H1 (cell line): ENCODE results near the gene UFSP2. TPM values are rescaled to one million over a fixed set of nuclear protein-coding genes. Genes with fewer than 3 reads are reported as not detected.

ENCODE experiments used
- CTCF ChIA-PET: fragments of 300-600 bp; sonication (Branson Sonifier 250); formaldehyde crosslinking; loops from one replicate; lab custom pipeline; 2021; ENCODE audit not compliant: partially characterized antibody; lab: Charles Lee
- POLR2A ChIA-PET: fragments of 300-600 bp; sonication (Branson Sonifier 250); formaldehyde crosslinking; loops from one replicate; lab custom pipeline; 2021; ENCODE audit warnings: inconsistent platforms; ENCODE audit not compliant: partially characterized antibody; lab: Charles Lee
- DNase-seq, 2 experiments: peaks; one replicate each; pipeline versions ENCODE4 v3.0.0 to v3.0.0-alpha.2; 2010 to 2022; ENCODE audit warnings: low spot score in 2 of 2, low read depth in 1 of 2, mixed read lengths in 1 of 2
- FAIRE-seq: peaks from 2 replicates; lab custom pipeline; 2011; peaks lifted over from hg19 to GRCh38; lab: Jason Lieb, UNC
- H2AFZ ChIP-seq: 2 replicates; pipeline ENCODE4 v1.8.1; 2012; ENCODE audit warnings: low read length, inconsistent platforms
- H2AK5ac ChIP-seq: 2 replicates; pipeline ENCODE4 v1.6.1; 2013; ENCODE audit warnings: low read depth, low read length
- H2BK120ac ChIP-seq: replicated peaks from 2 replicates; pipeline ENCODE3; 2013; ENCODE audit warnings: low read depth, low read length, inconsistent platforms
- H2BK12ac ChIP-seq: 2 replicates; pipeline ENCODE4 v1.6.1; 2013; ENCODE audit warnings: low read depth, low read length
- H2BK15ac ChIP-seq: 2 replicates; pipeline ENCODE4 v1.6.1; 2013; ENCODE audit warnings: low read length
- H2BK20ac ChIP-seq: 2 replicates; pipeline ENCODE4 v1.6.1; 2013; ENCODE audit warnings: low read length
- H2BK5ac ChIP-seq: 2 replicates; pipeline ENCODE4 v1.6.1; 2013; ENCODE audit warnings: low read depth, low read length
- H3K14ac ChIP-seq: 2 replicates; pipeline ENCODE4 v1.6.1; 2013; ENCODE audit warnings: inconsistent platforms; ENCODE audit not compliant: insufficient read length
- H3K18ac ChIP-seq: 2 replicates; pipeline ENCODE4 v1.6.1; 2013; ENCODE audit warnings: low read length; ENCODE audit errors: extremely low read depth
- H3K23ac ChIP-seq: 2 replicates; pipeline ENCODE4 v1.6.1; 2013; ENCODE audit warnings: inconsistent platforms; ENCODE audit not compliant: insufficient read length
- H3K23me2 ChIP-seq: 2 replicates; pipeline ENCODE4 v1.6.1; 2013; ENCODE audit warnings: low read depth, low read length
- H3K27ac ChIP-seq: 2 replicates; pipeline ENCODE4 v1.6.1; 2011; ENCODE audit warnings: low read depth, low read length, inconsistent platforms
- H3K27me3 ChIP-seq, 4 experiments: replicated peaks in 1 of 4; 1 replicate in 1 of 4; 2 replicates in 3 of 4; pipeline versions ENCODE4 v1.6.1 to v1.8.1; 2011 to 2013; ENCODE audit warnings: low read length in 3 of 4, mild to moderate bottlenecking in 3 of 4, inconsistent platforms in 2 of 4, mixed read lengths in 2 of 4, moderate library complexity in 1 of 4; ENCODE audit not compliant: control insufficient read depth in 3 of 4, insufficient read depth in 3 of 4; ENCODE audit errors: extremely low read depth in 1 of 4
- H3K36me3 ChIP-seq, 4 experiments: 2 replicates each; pipeline versions ENCODE4 v1.6.1 to v1.8.1; 2011 to 2013; ENCODE audit warnings: mild to moderate bottlenecking in 4 of 4, low read length in 3 of 4, moderate library complexity in 2 of 4, control low read depth in 1 of 4, inconsistent platforms in 1 of 4; ENCODE audit not compliant: insufficient read depth in 4 of 4, control insufficient read depth in 2 of 4
- H3K4ac ChIP-seq: replicated peaks from 2 replicates; pipeline ENCODE3; 2013; ENCODE audit warnings: low read length, low read depth, mixed read lengths, inconsistent platforms; ENCODE audit not compliant: insufficient read length
- H3K4me1 ChIP-seq, 4 experiments: replicated peaks in 1 of 4; 1 replicate in 1 of 4; 2 replicates in 3 of 4; pipeline versions ENCODE4 v1.6.1 to v1.8.1; 2011 to 2013; ENCODE audit warnings: low read length in 3 of 4, inconsistent platforms in 2 of 4, mixed read lengths in 1 of 4; ENCODE audit not compliant: insufficient read depth in 4 of 4, control insufficient read depth in 3 of 4
- H3K4me2 ChIP-seq, 2 experiments: 2 replicates each; pipeline versions ENCODE4 v1.6.1 to v1.8.1; 2011 to 2013; ENCODE audit warnings: low read depth in 2 of 2, low read length in 2 of 2, control low read depth in 1 of 2, inconsistent platforms in 1 of 2, mild to moderate bottlenecking in 1 of 2; ENCODE audit not compliant: insufficient read depth in 1 of 2
- H3K4me3 ChIP-seq, 4 experiments: fragments of 200-600, 300-600 bp in 1 of 4; sonication (generic), shearing (Covaris generic), sonication (Bioruptor Twin) in 1 of 4; 2 replicates each; pipeline versions ENCODE4 v1.5.1 to v1.8.1; 2011 to 2016; ENCODE audit warnings: low read length in 4 of 4, low read depth in 3 of 4, control low read depth in 2 of 4, inconsistent platforms in 2 of 4, mild to moderate bottlenecking in 2 of 4, mixed read lengths in 1 of 4, moderate library complexity in 1 of 4; ENCODE audit not compliant: insufficient read depth in 2 of 4; ENCODE audit errors: extremely low read depth in 1 of 4
- H3K56ac ChIP-seq: replicated peaks from 2 replicates; pipeline ENCODE3; 2013; ENCODE audit warnings: low read depth, mild to moderate bottlenecking, mixed read lengths, low read length, inconsistent platforms; ENCODE audit not compliant: insufficient read length
- H3K79me1 ChIP-seq: 2 replicates; pipeline ENCODE4 v1.6.1; 2013; ENCODE audit warnings: low read depth, low read length, control low read depth
- H3K79me2 ChIP-seq, 2 experiments: 2 replicates each; pipeline versions ENCODE4 v1.6.1 to v1.8.1; 2012 to 2013; ENCODE audit warnings: low read length in 2 of 2, mild to moderate bottlenecking in 2 of 2, inconsistent platforms in 1 of 2; ENCODE audit not compliant: insufficient read depth in 2 of 2, control insufficient read depth in 1 of 2
- H3K9ac ChIP-seq, 4 experiments: replicated peaks in 1 of 4; 1 replicate in 1 of 4; 2 replicates in 3 of 4; pipeline versions ENCODE4 v1.6.1 to v1.8.1; 2011 to 2013; ENCODE audit warnings: low read depth in 3 of 4, low read length in 3 of 4, control low read depth in 2 of 4, mild to moderate bottlenecking in 2 of 4, moderate library complexity in 2 of 4, inconsistent platforms in 1 of 4; ENCODE audit errors: extremely low read depth in 1 of 4
- H3K9me3 ChIP-seq, 2 experiments: 2 replicates each; pipeline versions ENCODE4 v1.6.1 to v1.8.1; 2012 to 2013; ENCODE audit warnings: mild to moderate bottlenecking in 2 of 2, moderate library complexity in 2 of 2, control low read depth in 1 of 2, inconsistent platforms in 1 of 2, low read depth in 1 of 2, low read length in 1 of 2, mixed read lengths in 1 of 2; ENCODE audit not compliant: insufficient read depth in 2 of 2
- H4K20me1 ChIP-seq, 2 experiments: replicated peaks in 1 of 2; 2 replicates each; pipeline versions ENCODE3 to v1.8.1; 2011 to 2013; ENCODE audit warnings: inconsistent platforms in 2 of 2, low read length in 2 of 2, mild to moderate bottlenecking in 1 of 2; ENCODE audit not compliant: insufficient read depth in 2 of 2, control insufficient read depth in 1 of 2
- H4K5ac ChIP-seq: 2 replicates; pipeline ENCODE4 v1.6.1; 2013; ENCODE audit warnings: low read length, low read depth, mixed read lengths, inconsistent platforms; ENCODE audit not compliant: insufficient read length
- H4K8ac ChIP-seq: 2 replicates; pipeline ENCODE4 v1.8.0; 2013; ENCODE audit warnings: mild to moderate bottlenecking, moderate library complexity, low read length, inconsistent platforms; ENCODE audit not compliant: insufficient read depth; ENCODE audit errors: extremely low read depth
- H4K91ac ChIP-seq: replicated peaks from 2 replicates; pipeline ENCODE3; 2013; ENCODE audit warnings: low read length, mixed read lengths, inconsistent platforms; ENCODE audit not compliant: insufficient read length
- CTBP2 ChIP-seq: IDR thresholded peaks from 2 replicates; pipeline ENCODE4 v1.7.0; 2011; ENCODE audit warnings: borderline replicate concordance, mild to moderate bottlenecking, moderate library complexity, mixed read lengths, low read length; ENCODE audit not compliant: insufficient read depth, insufficient read length
- JUN ChIP-seq: IDR thresholded peaks from 2 replicates; pipeline ENCODE4 v1.6.1; 2011; ENCODE audit warnings: low read depth, mild to moderate bottlenecking, improper control_type of control experiment, low read length
- KDM5A ChIP-seq: fragments of 200-600 bp; IDR thresholded peaks from 2 replicates; pipeline ENCODE4 v1.7.1; 2012; ENCODE audit warnings: mild to moderate bottlenecking, low read length, inconsistent platforms, mixed read lengths
- POLR2A ChIP-seq, 2 experiments: IDR thresholded peaks; 1 replicate in 1 of 2; 2 replicates in 1 of 2; pipeline ENCODE4 v1.6.1; 2011; ENCODE audit warnings: low read depth in 2 of 2, low read length in 2 of 2, mild to moderate bottlenecking in 2 of 2; ENCODE audit errors: control extremely low read depth in 1 of 2
- POU5F1 ChIP-seq: IDR thresholded peaks from 2 replicates; pipeline ENCODE4 v1.6.1; 2011; ENCODE audit warnings: low read depth, mild to moderate bottlenecking, low read length, moderate library complexity
- RBBP5 ChIP-seq: IDR thresholded peaks from 2 replicates; pipeline ENCODE4 v1.7.1; 2012; ENCODE audit warnings: low read depth, mild to moderate bottlenecking, inconsistent platforms, low read length, moderate library complexity, borderline replicate concordance
- RXRA ChIP-seq: IDR thresholded peaks from 2 replicates; pipeline ENCODE4 v1.6.1; 2011; ENCODE audit warnings: low read depth, mild to moderate bottlenecking, low read length, moderate library complexity; ENCODE audit not compliant: insufficient read depth
- WGBS, 2 experiments: shearing (Covaris generic) in 1 of 2; methylation state at CpG; one replicate each; pipeline versions ENCODE4 v1.1.6 to v1.1.7; 2013 to 2015; ENCODE audit warnings: low lambda C conversion rate in 2 of 2, mixed read lengths in 2 of 2, inconsistent platforms in 1 of 2, low coverage in 1 of 2, missing lambda C conversion rate in 1 of 2; ENCODE audit not compliant: insufficient replicate concordance in 2 of 2, insufficient coverage in 1 of 2, insufficient read length in 1 of 2; ENCODE audit errors: extremely low coverage in 1 of 2, missing lambda C conversion rate in 1 of 2; 5-methylcytosine and 5-hydroxymethylcytosine counted together
- polyA plus RNA-seq, 7 experiments: library from polyadenylated mRNA; depleted of rRNA in 3 of 7; stranded (reverse) in 5 of 7; unstranded in 2 of 7; fragments of >200 nt in 5 of 7; fragments of 200-250 nt in 2 of 7; gene quantifications; 1 replicate in 5 of 7; 2 replicates in 1 of 7; 4 replicates in 1 of 7; pipeline versions ENCODE4 v1.2.1 to v1.2.3, GENCODE V29; 2011 to 2013; ENCODE audit warnings: missing spikeins in 2 of 7, mixed read lengths in 2 of 7
- total RNA-seq: library from RNA; stranded (reverse); fragmentation: NEBNext Ultra II Directional; extraction: Animal tissue kit (Norgen Biotek cat#: 25700); gene quantifications from 2 replicates; pipeline ENCODE4 v1.2.1, GENCODE V29; 2021
- TF ChIP-seq, protein P1 (sequence below), 3 experiments: IDR thresholded peaks; 1 replicate in 2 of 3; 2 replicates in 1 of 3; pipeline versions ENCODE4 v1.5.1 to v1.6.1; 2011; ENCODE audit warnings: low read length in 3 of 3, mild to moderate bottlenecking in 3 of 3, inconsistent platforms in 2 of 3, low read depth in 1 of 3, moderate library complexity in 1 of 3; ENCODE audit not compliant: insufficient read depth in 1 of 3; ENCODE audit errors: control extremely low read depth in 1 of 3
- TF ChIP-seq, protein P2 (sequence below): IDR thresholded peaks from 2 replicates; pipeline ENCODE4 v1.6.1; 2011; ENCODE audit warnings: low read length, improper control_type of control experiment

The UFSP2 gene
- total and polyA plus RNA-seq, 2 of the 8 experiments (the other 6 are each of a cell fraction or from before 2014, with no cell fraction given), result 22.9 to 26.0 TPM

DNA sequence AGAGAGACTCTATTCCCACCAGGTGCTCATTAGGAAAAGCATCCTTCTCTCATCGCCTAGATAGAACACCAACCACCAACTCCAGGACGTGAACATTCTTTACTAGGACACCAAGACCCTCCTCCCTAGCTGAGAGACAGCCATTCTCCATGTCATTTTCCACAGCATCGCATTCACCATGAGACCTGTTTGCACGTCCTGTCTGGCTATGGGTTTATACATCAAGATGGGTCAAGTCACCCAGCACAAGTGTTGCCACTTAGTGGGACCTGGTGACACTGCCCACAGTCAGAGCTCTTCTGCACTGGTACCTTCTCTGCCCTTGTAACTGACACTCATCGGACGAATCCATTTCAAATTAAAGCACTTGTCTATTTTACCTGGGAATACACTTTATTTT lies 47.5 kb downstream of the UFSP2 start:
- no peaks in the 10 kb centered on the region for H4K20me1 ChIP-seq
- no peak overlapping the region for H3K18ac ChIP-seq
- H3K4ac ChIP-seq, result no peak overlapping the region
- no peaks in the 10 kb centered on the region for H3K27me3 ChIP-seq
- no peak for TF ChIP-seq POU5F1
- no peak for TF ChIP-seq CTBP2
- TF ChIP-seq, protein P1, sequence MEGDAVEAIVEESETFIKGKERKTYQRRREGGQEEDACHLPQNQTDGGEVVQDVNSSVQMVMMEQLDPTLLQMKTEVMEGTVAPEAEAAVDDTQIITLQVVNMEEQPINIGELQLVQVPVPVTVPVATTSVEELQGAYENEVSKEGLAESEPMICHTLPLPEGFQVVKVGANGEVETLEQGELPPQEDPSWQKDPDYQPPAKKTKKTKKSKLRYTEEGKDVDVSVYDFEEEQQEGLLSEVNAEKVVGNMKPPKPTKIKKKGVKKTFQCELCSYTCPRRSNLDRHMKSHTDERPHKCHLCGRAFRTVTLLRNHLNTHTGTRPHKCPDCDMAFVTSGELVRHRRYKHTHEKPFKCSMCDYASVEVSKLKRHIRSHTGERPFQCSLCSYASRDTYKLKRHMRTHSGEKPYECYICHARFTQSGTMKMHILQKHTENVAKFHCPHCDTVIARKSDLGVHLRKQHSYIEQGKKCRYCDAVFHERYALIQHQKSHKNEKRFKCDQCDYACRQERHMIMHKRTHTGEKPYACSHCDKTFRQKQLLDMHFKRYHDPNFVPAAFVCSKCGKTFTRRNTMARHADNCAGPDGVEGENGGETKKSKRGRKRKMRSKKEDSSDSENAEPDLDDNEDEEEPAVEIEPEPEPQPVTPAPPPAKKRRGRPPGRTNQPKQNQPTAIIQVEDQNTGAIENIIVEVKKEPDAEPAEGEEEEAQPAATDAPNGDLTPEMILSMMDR (IDR thresholded peaks at IDR 0.05; ENCODE audit: control extremely low read depth in 1 of 3, insufficient read depth in 1 of 3, low read depth in 1 of 3, low read length in 3 of 3), result no peak
- no peak for TF ChIP-seq RXRA
- TF ChIP-seq, protein P2, sequence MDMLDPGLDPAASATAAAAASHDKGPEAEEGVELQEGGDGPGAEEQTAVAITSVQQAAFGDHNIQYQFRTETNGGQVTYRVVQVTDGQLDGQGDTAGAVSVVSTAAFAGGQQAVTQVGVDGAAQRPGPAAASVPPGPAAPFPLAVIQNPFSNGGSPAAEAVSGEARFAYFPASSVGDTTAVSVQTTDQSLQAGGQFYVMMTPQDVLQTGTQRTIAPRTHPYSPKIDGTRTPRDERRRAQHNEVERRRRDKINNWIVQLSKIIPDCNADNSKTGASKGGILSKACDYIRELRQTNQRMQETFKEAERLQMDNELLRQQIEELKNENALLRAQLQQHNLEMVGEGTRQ, result no peak
- TF ChIP-seq POLR2A (IDR thresholded peaks at IDR 0.05; ENCODE audit: control extremely low read depth in 1 of 2, low read depth in 2 of 2, low read length in 2 of 2), result no peak
- TF ChIP-seq RBBP5, result no peak
- no peak for TF ChIP-seq KDM5A
- TF ChIP-seq JUN, result no peak
- peak overlapping the region; percentile 61; the same call in 1 of the 2 replicates for H2BK12ac ChIP-seq
- DNase-seq (no peak), FAIRE-seq (no peak)
- no peak overlapping the region for H4K91ac ChIP-seq
- H3K14ac ChIP-seq, result no peak overlapping the region
- CTCF ChIA-PET, result interaction anchor here (1.2 kb wide), 1 partner anchor 660 kb away, joined by 3 read pairs; no protein-coding TSS in a partner anchor
- no peak overlapping the region for H2BK5ac ChIP-seq
- no peaks in the 10 kb centered on the region for H3K79me2 ChIP-seq
- H2BK15ac ChIP-seq, result no peak overlapping the region
- peak overlapping the region; percentile 76; the same call in 1 of the 2 replicates for H2AK5ac ChIP-seq
- H3K27ac ChIP-seq, result no peak overlapping the region
- POLR2A ChIA-PET, result no interaction called here
- H3K79me1 ChIP-seq, result no peaks in the 10 kb centered on the region
- peaks cover 0 to 4% (median 0%) of the 10 kb centered on the region in 4 experiments; a peak in 1 of 8 replicates for H3K36me3 ChIP-seq
- H3K4me2 ChIP-seq, result no peak overlapping the region
- H4K5ac ChIP-seq, result no peak overlapping the region
- no peaks in the 10 kb centered on the region; the same call in 1 of the 2 replicates for H3K23me2 ChIP-seq
- no peak overlapping the region for H2BK120ac ChIP-seq
- H3K23ac ChIP-seq, result no peak overlapping the region
- H2AFZ ChIP-seq, result no peak overlapping the region
- 91% methylated on average over 6 of the region's 6 CpGs; no CpG with 5 or more reads in 1 of the 2 experiments for WGBS, 2 experiments
- peaks cover 0 to 7% of the 10 kb centered on the region in 2 experiments; a peak in 1 of 4 replicates for H3K9me3 ChIP-seq
- H3K4me1 ChIP-seq, result peaks cover 0 to 4% (median 2%) of the 10 kb centered on the region in 4 experiments; a peak in 2 of 7 replicates
- H3K4me3 ChIP-seq, result no peak overlapping the region
- no peak overlapping the region for H4K8ac ChIP-seq
- no peak overlapping the region for H3K9ac ChIP-seq
- no peak overlapping the region for H3K56ac ChIP-seq
- no peak overlapping the region for H2BK20ac ChIP-seq
